ENCODE measurements around the gene MYCBP2. TPM values are rescaled to one million over a fixed set of nuclear protein-coding genes. Genes with fewer than 3 reads are reported as not detected.

MYCBP2 gene
- 49.4 and 51.2 TPM in 2 replicates for polyA plus RNA-seq (2011; rRNA removed)
- 110 and 128 TPM in 2 replicates for polyA minus RNA-seq (2011; rRNA and poly(A)+ RNA removed)

- Histone ChIP-seq H3K27me3 (ENCODE audit: control insufficient read depth, insufficient read depth, low read length) (no peaks in the 10 kb centered on the region), H3K9me3 (ENCODE audit: control insufficient read depth, insufficient read depth, low read length) (no peaks in the 10 kb centered on the region), H3K27ac (ENCODE audit: low read depth, low read length) (no peak within 1 kb of the TSS), H3K4me3 (ENCODE audit: low read depth, low read length) (peak within 1 kb of the TSS; percentile 86)
- TF ChIP-seq, protein P1, sequence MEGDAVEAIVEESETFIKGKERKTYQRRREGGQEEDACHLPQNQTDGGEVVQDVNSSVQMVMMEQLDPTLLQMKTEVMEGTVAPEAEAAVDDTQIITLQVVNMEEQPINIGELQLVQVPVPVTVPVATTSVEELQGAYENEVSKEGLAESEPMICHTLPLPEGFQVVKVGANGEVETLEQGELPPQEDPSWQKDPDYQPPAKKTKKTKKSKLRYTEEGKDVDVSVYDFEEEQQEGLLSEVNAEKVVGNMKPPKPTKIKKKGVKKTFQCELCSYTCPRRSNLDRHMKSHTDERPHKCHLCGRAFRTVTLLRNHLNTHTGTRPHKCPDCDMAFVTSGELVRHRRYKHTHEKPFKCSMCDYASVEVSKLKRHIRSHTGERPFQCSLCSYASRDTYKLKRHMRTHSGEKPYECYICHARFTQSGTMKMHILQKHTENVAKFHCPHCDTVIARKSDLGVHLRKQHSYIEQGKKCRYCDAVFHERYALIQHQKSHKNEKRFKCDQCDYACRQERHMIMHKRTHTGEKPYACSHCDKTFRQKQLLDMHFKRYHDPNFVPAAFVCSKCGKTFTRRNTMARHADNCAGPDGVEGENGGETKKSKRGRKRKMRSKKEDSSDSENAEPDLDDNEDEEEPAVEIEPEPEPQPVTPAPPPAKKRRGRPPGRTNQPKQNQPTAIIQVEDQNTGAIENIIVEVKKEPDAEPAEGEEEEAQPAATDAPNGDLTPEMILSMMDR (IDR thresholded peaks at IDR 0.05; ENCODE audit: low read depth, low read length) = no peak
- peak; percentile 98 for DNase-seq (ENCODE audit: low read depth, low spot score)
- POLR2A ChIA-PET = interaction anchor here (0.5 to 1.1 kb wide), 5 partner anchors 15 to 528 kb away, joined by 3 to 6 read pairs (median 4); no protein-coding TSS in a partner anchor
- CTCF ChIA-PET = interaction anchor here (0.6 to 1.4 kb wide), 5 partner anchors 31 to 152 kb away, joined by 3 to 6 read pairs (median 4); no protein-coding TSS in a partner anchor
Measured at GRCh38 chr13:77326905-77327604, at the start of gene MYCBP2. Gene MYCBP2 (minus strand): TSS chr13:77327094. CDS start chr13:77326775, 319 bp downstream.

- POLR2A ChIA-PET = no interaction called here
- no peak overlapping the region for H3K27ac ChIP-seq (ENCODE audit: low read depth, low read length)
- TF ChIP-seq, protein P1 (IDR thresholded peaks at IDR 0.05; ENCODE audit: low read depth, low read length) = no peak
- H3K27me3 ChIP-seq (ENCODE audit: control insufficient read depth, insufficient read depth, low read length) = peaks cover 3% of the 10 kb centered on the region
- no peak overlapping the region for H3K4me3 ChIP-seq (ENCODE audit: low read depth, low read length)
- H3K9me3 ChIP-seq (ENCODE audit: control insufficient read depth, insufficient read depth, low read length) = no peaks in the 10 kb centered on the region
- CTCF ChIA-PET = no interaction called here
- DNase-seq (ENCODE audit: low read depth, low spot score) = no peak
Measured at GRCh38 chr13:77375560-77376108, 48.7 kb upstream of the MYCBP2 start.

DNA sequence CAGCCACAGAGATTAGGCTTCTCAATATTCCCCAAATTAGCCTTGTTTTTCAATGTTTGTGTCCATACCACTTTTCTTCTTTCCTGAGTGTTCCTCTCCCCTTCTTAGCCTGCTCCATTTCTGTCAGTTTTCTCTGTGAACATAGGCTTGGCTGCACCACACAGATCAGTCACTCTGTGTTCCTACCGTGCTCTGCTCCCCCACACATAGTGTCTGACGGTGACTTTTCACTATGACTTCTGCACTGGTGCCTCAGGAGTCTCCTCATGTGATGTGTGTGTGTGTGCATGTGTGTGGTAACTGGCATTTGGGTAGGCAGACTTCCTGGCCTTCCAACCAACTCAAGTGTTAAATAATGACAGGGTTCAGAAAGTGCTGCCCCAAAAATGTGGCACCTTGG, 47.9 kb upstream of the MYCBP2 start:
- no peak overlapping the region for H3K4me3 ChIP-seq (ENCODE audit: low read depth, low read length)
- DNase-seq (ENCODE audit: low read depth, low spot score) = no peak
- peaks cover 3% of the 10 kb centered on the region for H3K27me3 ChIP-seq (ENCODE audit: control insufficient read depth, insufficient read depth, low read length)
- no peak overlapping the region for H3K27ac ChIP-seq (ENCODE audit: low read depth, low read length)
- H3K9me3 ChIP-seq (ENCODE audit: control insufficient read depth, insufficient read depth, low read length) = no peaks in the 10 kb centered on the region
- TF ChIP-seq, protein P1 (IDR thresholded peaks at IDR 0.05; ENCODE audit: low read depth, low read length) = no peak
- ChIA-PET POLR2A (no interaction called here), CTCF (no interaction called here)

DNA sequence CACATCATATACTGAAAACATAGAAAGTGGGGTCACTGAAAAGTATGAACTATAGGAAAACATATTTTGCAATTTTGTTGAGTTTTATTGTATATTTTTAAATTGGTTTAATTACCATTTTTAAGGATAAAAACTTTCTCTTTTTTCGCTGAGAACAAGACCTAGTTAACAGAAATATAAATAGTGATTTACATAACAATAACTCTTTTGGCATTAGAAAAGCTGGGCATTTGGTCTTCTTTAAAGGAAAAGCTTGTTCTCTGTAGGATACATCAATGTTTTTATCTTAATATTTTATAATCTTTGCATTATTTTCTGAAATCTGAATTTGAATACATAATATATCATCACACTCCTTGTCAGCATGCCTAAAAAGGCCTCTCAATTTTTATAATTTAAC, 47.4 kb upstream of the MYCBP2 start:
- POLR2A ChIA-PET = no interaction called here
- Histone ChIP-seq H3K27ac (ENCODE audit: low read depth, low read length) (no peak overlapping the region), H3K4me3 (ENCODE audit: low read depth, low read length) (no peak overlapping the region), H3K9me3 (ENCODE audit: control insufficient read depth, insufficient read depth, low read length) (no peaks in the 10 kb centered on the region), H3K27me3 (ENCODE audit: control insufficient read depth, insufficient read depth, low read length) (peaks cover 3% of the 10 kb centered on the region)
- TF ChIP-seq, protein P1 (IDR thresholded peaks at IDR 0.05; ENCODE audit: low read depth, low read length) = no peak
- DNase-seq (ENCODE audit: low read depth, low spot score) = no peak
- CTCF ChIA-PET = no interaction called here

DNA sequence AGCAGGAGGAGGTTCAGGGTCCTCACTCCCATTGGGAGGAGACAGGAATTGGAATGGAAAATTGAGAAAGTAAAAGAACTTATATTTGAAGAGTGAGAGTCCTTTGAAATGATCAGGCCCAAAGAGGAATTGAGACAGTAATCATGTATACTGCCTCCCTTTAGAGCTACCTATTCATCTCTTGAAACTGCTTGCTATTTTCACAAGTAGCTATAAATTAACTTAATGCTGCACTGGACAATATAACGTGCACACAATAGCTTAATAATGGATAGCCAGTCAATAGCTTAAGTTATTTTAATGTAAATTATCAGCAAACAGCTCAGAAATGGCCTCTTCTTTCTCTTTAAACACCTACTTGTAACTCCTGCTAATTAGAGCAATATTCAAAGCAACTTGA, 46.6 kb upstream of the MYCBP2 start:
- H3K4me3 ChIP-seq (ENCODE audit: low read depth, low read length) = no peak overlapping the region
- ChIA-PET CTCF (no interaction called here), POLR2A (no interaction called here)
- no peaks in the 10 kb centered on the region for H3K9me3 ChIP-seq (ENCODE audit: control insufficient read depth, insufficient read depth, low read length)
- H3K27me3 ChIP-seq (ENCODE audit: control insufficient read depth, insufficient read depth, low read length) = peaks cover 3% of the 10 kb centered on the region
- no peak overlapping the region for H3K27ac ChIP-seq (ENCODE audit: low read depth, low read length)
- no peak for DNase-seq (ENCODE audit: low read depth, low spot score)
- TF ChIP-seq, protein P1 (IDR thresholded peaks at IDR 0.05; ENCODE audit: low read depth, low read length) = no peak

Data from AG04450 (cell line).